ENCODE results near the gene RAP1GAP2.

The RAP1GAP2 gene

DNA sequence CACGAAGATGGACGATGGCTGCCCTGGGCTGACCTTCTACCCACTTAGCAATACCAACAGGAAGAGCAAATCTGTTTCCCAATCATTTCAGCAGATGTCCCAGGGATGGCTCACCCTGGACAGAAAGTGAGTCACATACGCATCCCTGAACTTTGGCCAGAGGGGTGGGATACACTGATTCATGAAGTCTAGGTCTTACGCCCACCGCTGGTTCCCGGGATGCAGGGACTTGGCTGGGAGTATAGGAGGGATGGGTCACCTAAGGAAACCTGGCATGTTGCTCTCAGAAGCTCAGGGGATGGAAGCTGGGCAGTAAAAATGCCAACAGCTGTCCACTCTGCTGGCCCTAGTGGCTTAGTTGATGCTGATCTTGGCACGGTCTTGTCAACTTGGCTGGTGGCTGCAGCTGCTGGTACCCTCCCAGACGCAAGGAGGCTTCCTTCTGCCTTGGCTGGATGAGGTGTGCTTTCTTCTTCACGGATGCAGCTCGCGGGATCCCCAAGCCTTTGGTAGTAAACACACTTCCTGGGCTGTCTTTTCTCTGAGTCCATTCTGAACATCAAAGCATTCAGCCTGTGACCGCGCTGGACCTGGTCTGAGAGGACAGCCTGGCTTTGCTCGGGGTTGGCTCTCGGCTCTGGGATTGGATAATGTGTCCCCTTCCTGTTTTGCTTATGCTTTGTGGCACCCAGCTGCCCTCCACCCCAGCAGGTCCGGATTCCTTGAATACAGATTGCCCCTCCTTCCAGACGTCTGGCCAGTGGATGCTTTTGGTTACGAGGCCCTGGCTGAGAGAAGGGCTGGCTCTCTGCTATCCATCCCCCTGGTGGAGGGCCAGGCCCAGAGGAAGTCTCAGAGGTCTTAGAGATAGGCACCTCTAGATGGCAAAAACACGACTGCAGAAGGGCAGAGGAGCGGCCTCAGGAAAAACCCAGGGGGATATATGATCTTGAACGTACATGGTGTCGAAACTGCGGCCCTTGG is 71.5 kb downstream of the RAP1GAP2 start:
- Histone ChIP-seq H3K4me3 (ENCODE audit: low read length) (no peak overlapping the region), H3K9me3 (replicated peaks; ENCODE audit: insufficient read depth, low read length) (no peaks in the 10 kb centered on the region), H2AFZ (ENCODE audit: low read length) (no peak overlapping the region), H4K20me1 (ENCODE audit: insufficient read depth, low read length) (no peaks in the 10 kb centered on the region), H3K79me2 (ENCODE audit: low read length) (no peaks in the 10 kb centered on the region), H3F3A (ENCODE audit: insufficient read depth, low read length) (no peaks in the 10 kb centered on the region), H3K9ac (ENCODE audit: low read length) (no peak overlapping the region), H3K4me2 (ENCODE audit: low read depth, low read length) (no peak overlapping the region), H3K36me3 (replicated peaks; ENCODE audit: insufficient read depth, low read length) (no peaks in the 10 kb centered on the region), H3K4me1 (ENCODE audit: low read length) (peaks cover 6% of the 10 kb centered on the region), H3K27ac (ENCODE audit: low read length) (no peak overlapping the region), H3K27me3 (replicated peaks; ENCODE audit: insufficient read depth, low read length) (peaks cover 47% of the 10 kb centered on the region), H3K9me2 (replicated peaks; ENCODE audit: insufficient read depth, low read length) (no peaks in the 10 kb centered on the region)
- DNase-seq = no peak
- TF ChIP-seq EZH2 (optimal IDR thresholded peaks at IDR 0.05; ENCODE audit: low read depth, low read length) = no peak
- TF ChIP-seq, protein P1, sequence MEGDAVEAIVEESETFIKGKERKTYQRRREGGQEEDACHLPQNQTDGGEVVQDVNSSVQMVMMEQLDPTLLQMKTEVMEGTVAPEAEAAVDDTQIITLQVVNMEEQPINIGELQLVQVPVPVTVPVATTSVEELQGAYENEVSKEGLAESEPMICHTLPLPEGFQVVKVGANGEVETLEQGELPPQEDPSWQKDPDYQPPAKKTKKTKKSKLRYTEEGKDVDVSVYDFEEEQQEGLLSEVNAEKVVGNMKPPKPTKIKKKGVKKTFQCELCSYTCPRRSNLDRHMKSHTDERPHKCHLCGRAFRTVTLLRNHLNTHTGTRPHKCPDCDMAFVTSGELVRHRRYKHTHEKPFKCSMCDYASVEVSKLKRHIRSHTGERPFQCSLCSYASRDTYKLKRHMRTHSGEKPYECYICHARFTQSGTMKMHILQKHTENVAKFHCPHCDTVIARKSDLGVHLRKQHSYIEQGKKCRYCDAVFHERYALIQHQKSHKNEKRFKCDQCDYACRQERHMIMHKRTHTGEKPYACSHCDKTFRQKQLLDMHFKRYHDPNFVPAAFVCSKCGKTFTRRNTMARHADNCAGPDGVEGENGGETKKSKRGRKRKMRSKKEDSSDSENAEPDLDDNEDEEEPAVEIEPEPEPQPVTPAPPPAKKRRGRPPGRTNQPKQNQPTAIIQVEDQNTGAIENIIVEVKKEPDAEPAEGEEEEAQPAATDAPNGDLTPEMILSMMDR (IDR thresholded peaks at IDR 0.05; ENCODE audit: low read length) = no peak
- no peak for TF ChIP-seq EZH2phosphoT487 (IDR thresholded peaks at IDR 0.05; ENCODE audit: low read length)

- Histone ChIP-seq H3K9ac (ENCODE audit: low read length) (no peak overlapping the region), H2AFZ (ENCODE audit: low read length) (no peak overlapping the region), H3K9me3 (replicated peaks; ENCODE audit: insufficient read depth, low read length) (no peaks in the 10 kb centered on the region), H3K27me3 (replicated peaks; ENCODE audit: insufficient read depth, low read length) (peaks cover 42% of the 10 kb centered on the region), H3K4me1 (ENCODE audit: low read length) (peaks cover 6% of the 10 kb centered on the region), H3K36me3 (replicated peaks; ENCODE audit: insufficient read depth, low read length) (no peaks in the 10 kb centered on the region), H3K79me2 (ENCODE audit: low read length) (no peaks in the 10 kb centered on the region), H3F3A (ENCODE audit: insufficient read depth, low read length) (no peaks in the 10 kb centered on the region), H3K4me2 (ENCODE audit: low read depth, low read length) (no peak overlapping the region), H3K4me3 (ENCODE audit: low read length) (no peak overlapping the region), H3K9me2 (replicated peaks; ENCODE audit: insufficient read depth, low read length) (no peaks in the 10 kb centered on the region), H4K20me1 (ENCODE audit: insufficient read depth, low read length) (no peaks in the 10 kb centered on the region), H3K27ac (ENCODE audit: low read length) (no peak overlapping the region)
- no peak for DNase-seq
- no peak for TF ChIP-seq EZH2 (optimal IDR thresholded peaks at IDR 0.05; ENCODE audit: low read depth, low read length)
- TF ChIP-seq, protein P1 (IDR thresholded peaks at IDR 0.05; ENCODE audit: low read length) = no peak
These were observed 73.4 kb downstream of the RAP1GAP2 start for GRCh38 chr17:2869604-2870003.

DNA sequence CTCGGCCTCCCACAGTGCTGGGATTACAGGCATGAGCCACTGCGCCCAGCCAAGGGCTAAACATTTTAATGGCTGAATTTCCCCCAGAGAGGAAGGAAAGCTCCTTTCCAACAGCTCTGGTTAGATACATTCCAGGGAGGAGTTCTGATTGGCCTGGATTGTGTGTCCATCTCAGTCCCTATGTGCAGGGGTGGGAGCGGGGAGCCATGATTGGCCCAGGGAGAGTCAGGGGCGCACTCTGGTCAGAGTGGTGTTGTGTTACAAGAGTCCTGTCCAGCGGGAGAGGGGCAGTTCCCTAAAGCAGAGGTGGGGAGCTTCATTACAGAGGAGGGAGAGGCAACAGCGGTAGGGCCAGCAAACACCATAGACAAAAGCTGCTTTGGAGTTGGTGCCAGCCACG is 75.0 kb downstream of the RAP1GAP2 start:
- Histone ChIP-seq H3K4me2 (ENCODE audit: low read depth, low read length) (no peak overlapping the region), H3F3A (ENCODE audit: insufficient read depth, low read length) (no peaks in the 10 kb centered on the region), H3K4me3 (ENCODE audit: low read length) (no peak overlapping the region), H2AFZ (ENCODE audit: low read length) (no peak overlapping the region), H3K27me3 (replicated peaks; ENCODE audit: insufficient read depth, low read length) (peaks cover 55% of the 10 kb centered on the region), H3K4me1 (ENCODE audit: low read length) (no peaks in the 10 kb centered on the region), H3K36me3 (replicated peaks; ENCODE audit: insufficient read depth, low read length) (no peaks in the 10 kb centered on the region), H3K79me2 (ENCODE audit: low read length) (no peaks in the 10 kb centered on the region), H3K27ac (ENCODE audit: low read length) (no peak overlapping the region), H4K20me1 (ENCODE audit: insufficient read depth, low read length) (no peaks in the 10 kb centered on the region), H3K9me3 (replicated peaks; ENCODE audit: insufficient read depth, low read length) (no peaks in the 10 kb centered on the region), H3K9ac (ENCODE audit: low read length) (no peak overlapping the region), H3K9me2 (replicated peaks; ENCODE audit: insufficient read depth, low read length) (no peaks in the 10 kb centered on the region)
- TF ChIP-seq EZH2 (optimal IDR thresholded peaks at IDR 0.05; ENCODE audit: low read depth, low read length) = no peak
- TF ChIP-seq EZH2phosphoT487 (IDR thresholded peaks at IDR 0.05; ENCODE audit: low read length) = no peak
- TF ChIP-seq, protein P1 (IDR thresholded peaks at IDR 0.05; ENCODE audit: low read length) = no peak
- DNase-seq = no peak

All from MM.1S (cell line).